ENCODE results near the gene CDC23.

GRCh38 chr5:138178516-138179276 is 34.4 kb downstream of the CDC23 start, which contains the start of the genes BRD8 and KIF20A:
- TF ChIP-seq CTCF (IDR thresholded peaks at IDR 0.05; ENCODE audit: low read depth, low read length) (no peak), EZH2phosphoT487 (IDR thresholded peaks at IDR 0.05; ENCODE audit: low read depth) (no peak)
